Transverse colon (tissue), 4 donors: ENCODE measurements around the gene COL4A1. TPM values are rescaled to one million over a fixed set of nuclear protein-coding genes. Genes with fewer than 3 reads are reported as not detected.
A peak's percentile ranks its signal among the peaks of the same experiment; 100 is the strongest.

Source experiments
- DNase-seq: peaks from one replicate; pipeline ENCODE4 v3.0.0-alpha.2; 2019
- H3K27ac ChIP-seq, 4 donors: fragments of 200-600 bp; sonication (generic); 2 replicates each; pipeline ENCODE4 v1.5.1; 2016 to 2018; ENCODE audit warnings: inconsistent platforms in 4 of 4
- H3K27me3 ChIP-seq: fragments of 200-600 bp; sonication (generic); 2 replicates; pipeline ENCODE4 v1.5.1; 2017; ENCODE audit warnings: inconsistent platforms
- H3K36me3 ChIP-seq, 4 donors: fragments of 200-600 bp; sonication (generic); 2 replicates each; pipeline ENCODE4 v1.5.1; 2017 to 2019; ENCODE audit warnings: inconsistent platforms in 4 of 4
- H3K4me1 ChIP-seq, 4 donors: fragments of 200-600 bp; sonication (generic); 2 replicates each; pipeline ENCODE4 v1.5.1; 2017 to 2020; ENCODE audit warnings: inconsistent platforms in 4 of 4
- H3K4me3 ChIP-seq, 4 donors: fragments of 200-600 bp; sonication (generic); 1 replicate in 1 of 4; 2 replicates in 3 of 4; pipeline versions ENCODE4 v1.5.1 to v1.6.1; 2017 to 2019; ENCODE audit warnings: inconsistent platforms in 4 of 4
- H3K9me3 ChIP-seq, 2 donors: fragments of 200-600 bp; sonication (generic); 2 replicates each; pipeline ENCODE4 v1.5.1; 2017 to 2019; ENCODE audit warnings: inconsistent platforms in 2 of 2
- EP300 ChIP-seq: sonication (generic); formaldehyde crosslinking; IDR thresholded peaks from one replicate; pipeline ENCODE4 v1.6.1; 2017; ENCODE audit warnings: antibody characterized with exemption, low read depth
- POLR2A ChIP-seq: fragments of 450-650 bp; IDR thresholded peaks from one replicate; pipeline ENCODE4 v1.6.1; 2016; ENCODE audit warnings: antibody characterized with exemption, mild to moderate bottlenecking, moderate library complexity
- POLR2AphosphoS5 ChIP-seq, 3 donors: sonication (generic); formaldehyde crosslinking; IDR thresholded peaks; one replicate each; pipeline ENCODE4 v1.6.1; 2016; ENCODE audit warnings: antibody characterized with exemption in 3 of 3
- WGBS, 2 donors: methylation state at CpG; one replicate each; pipeline ENCODE4 v1.1.5; 2018; ENCODE audit warnings: low coverage in 1 of 2; 5-methylcytosine and 5-hydroxymethylcytosine counted together
- in situ Hi-C, 4 donors: fragments of 200-750 bp; cut with MboI; loops; one replicate each; pipeline versions ENCODE4 v1.15.0 to v1.15.1; 2017; ENCODE audit warnings: low sequenced_read_pairs in 3 of 4, low pct_ligation_motif_present in 1 of 4, low pct_unique_long_range_greater_than_20kb in 1 of 4
- intact Hi-C: fragments of 100-400 bp; cut with DNase I; formaldehyde crosslinking; loops from one replicate; pipeline ENCODE4 v1.15.1; 2023; ENCODE audit warnings: low total_unique reads
- total RNA-seq, 4 donors: library from RNA; depleted of rRNA; stranded (reverse); fragments of >200 nt; gene quantifications; one replicate each; pipeline ENCODE4 v1.1.0, GENCODE V29; 2016
- TF ChIP-seq, protein P1 (sequence below), 5 experiments: fragments of 200-600 bp in 3 of 5; fragments of 450-650 bp in 2 of 5; sonication (generic) in 3 of 5; IDR thresholded peaks; 1 replicate in 2 of 5; 2 replicates in 3 of 5; pipeline ENCODE4 v1.5.1; 2016 to 2017; ENCODE audit warnings: antibody characterized with exemption in 5 of 5, inconsistent platforms in 3 of 5, mild to moderate bottlenecking in 2 of 5, moderate library complexity in 1 of 5

Gene COL4A1
- total RNA-seq, 4 donors from 2014 or later, result 46.4 to 180 (median 99.2) TPM

DNA sequence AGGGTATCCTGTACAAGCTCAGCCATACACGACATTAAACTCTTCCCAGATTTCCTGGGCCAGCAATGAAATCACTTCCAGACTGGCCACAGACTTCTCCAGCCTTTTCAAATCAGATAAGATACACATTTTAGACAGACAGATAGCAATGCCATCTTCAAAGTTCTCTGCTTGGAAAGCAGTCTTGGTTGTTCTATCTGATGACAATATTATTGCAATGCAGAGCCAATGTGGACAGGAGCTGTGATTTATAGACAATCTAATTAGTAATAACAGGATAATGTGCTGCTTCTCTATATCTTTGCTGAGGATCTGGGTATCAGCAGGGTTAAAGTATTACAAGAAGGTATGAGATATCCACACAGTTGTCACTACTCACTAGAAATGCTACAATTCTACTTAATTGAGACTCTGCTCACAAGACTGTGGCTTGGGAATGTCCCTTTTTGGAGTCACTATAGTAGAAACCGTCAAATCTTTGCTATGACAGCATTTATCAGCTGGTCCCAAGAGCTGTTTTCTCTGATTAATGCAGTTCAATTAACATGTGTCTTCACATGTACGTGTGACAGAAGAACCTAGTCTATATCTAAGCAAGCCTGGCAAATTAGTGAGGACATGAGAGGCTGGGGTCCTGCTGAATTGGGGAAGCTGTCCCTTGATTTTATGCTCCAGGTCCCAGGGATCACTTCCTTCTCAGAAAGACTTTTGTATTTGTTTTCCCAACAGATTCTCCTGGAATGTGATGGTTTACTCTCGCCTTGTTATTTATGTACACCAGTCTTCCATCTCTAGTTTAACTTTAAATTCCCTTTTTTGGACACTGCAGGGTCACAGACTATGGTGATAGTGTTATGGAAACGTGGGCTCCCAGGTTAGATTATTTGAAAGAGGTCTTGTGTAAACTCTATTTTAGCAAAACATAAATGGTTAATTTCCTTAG, 68.8 kb downstream of the COL4A1 start:
- intact Hi-C loops, result no loop called here
- Histone ChIP-seq H3K27me3 (no peaks in the 10 kb centered on the region), H3K4me1 (peaks cover 8 to 39% (median 18%) of the 10 kb centered on the region in 4 donors), H3K4me3 (no peak overlapping the region), H3K36me3 (no peaks in the 10 kb centered on the region), H3K9me3 (no peaks in the 10 kb centered on the region), H3K27ac (peak overlapping the region; percentile 70 to 87 (median 84))
- DNase-seq, result no peak
- in situ Hi-C loops, result loop anchor here in 2 of 4 donors (10.0 to 25.0 kb wide), 2 partner anchors 167 to 174 kb away; no protein-coding TSS in a partner anchor
- no peak for TF ChIP-seq POLR2A
- no peak for TF ChIP-seq EP300
- no peak for TF ChIP-seq POLR2AphosphoS5 (IDR thresholded peaks at IDR 0.05)
- TF ChIP-seq, protein P1, sequence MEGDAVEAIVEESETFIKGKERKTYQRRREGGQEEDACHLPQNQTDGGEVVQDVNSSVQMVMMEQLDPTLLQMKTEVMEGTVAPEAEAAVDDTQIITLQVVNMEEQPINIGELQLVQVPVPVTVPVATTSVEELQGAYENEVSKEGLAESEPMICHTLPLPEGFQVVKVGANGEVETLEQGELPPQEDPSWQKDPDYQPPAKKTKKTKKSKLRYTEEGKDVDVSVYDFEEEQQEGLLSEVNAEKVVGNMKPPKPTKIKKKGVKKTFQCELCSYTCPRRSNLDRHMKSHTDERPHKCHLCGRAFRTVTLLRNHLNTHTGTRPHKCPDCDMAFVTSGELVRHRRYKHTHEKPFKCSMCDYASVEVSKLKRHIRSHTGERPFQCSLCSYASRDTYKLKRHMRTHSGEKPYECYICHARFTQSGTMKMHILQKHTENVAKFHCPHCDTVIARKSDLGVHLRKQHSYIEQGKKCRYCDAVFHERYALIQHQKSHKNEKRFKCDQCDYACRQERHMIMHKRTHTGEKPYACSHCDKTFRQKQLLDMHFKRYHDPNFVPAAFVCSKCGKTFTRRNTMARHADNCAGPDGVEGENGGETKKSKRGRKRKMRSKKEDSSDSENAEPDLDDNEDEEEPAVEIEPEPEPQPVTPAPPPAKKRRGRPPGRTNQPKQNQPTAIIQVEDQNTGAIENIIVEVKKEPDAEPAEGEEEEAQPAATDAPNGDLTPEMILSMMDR (IDR thresholded peaks at IDR 0.05), result no peak
- 38 to 57% methylated on average over 3 to 5 of the region's 5 CpGs for WGBS, 2 donors

DNA sequence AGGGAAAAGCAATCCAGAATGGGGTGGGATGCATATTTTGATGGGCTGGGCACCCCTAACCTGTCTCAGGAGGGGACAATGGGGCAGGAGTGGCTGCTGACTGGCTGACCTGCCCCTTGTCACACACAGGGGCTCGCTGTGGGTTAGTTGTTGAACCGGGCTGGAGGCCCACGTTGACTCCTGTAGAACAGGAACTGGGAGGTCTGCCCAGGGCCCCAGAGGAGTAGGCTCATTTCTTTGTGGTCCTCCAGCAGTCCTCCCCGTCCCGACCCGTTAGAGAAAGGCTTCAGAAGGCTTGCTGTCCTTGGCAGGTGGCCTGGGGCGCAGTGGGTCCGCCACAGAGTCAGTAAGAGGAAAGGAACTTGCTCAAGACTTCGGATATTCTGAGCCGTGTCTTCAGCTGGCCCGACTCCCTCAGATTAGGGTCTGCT, 70.1 kb downstream of the COL4A1 start:
- H3K4me3 ChIP-seq, result no peak overlapping the region
- in situ Hi-C loops (loop anchor here in 2 of 4 donors (10.0 to 25.0 kb wide), 2 partner anchors 168 to 175 kb away; no protein-coding TSS in a partner anchor), intact Hi-C loops (no loop called here)
- peaks cover 8 to 42% (median 18%) of the 10 kb centered on the region in 4 donors for H3K4me1 ChIP-seq
- no peaks in the 10 kb centered on the region for H3K36me3 ChIP-seq
- H3K27me3 ChIP-seq, result no peaks in the 10 kb centered on the region
- no peak for DNase-seq
- peak in 1 of 3 donors; percentile 10 for TF ChIP-seq POLR2AphosphoS5 (IDR thresholded peaks at IDR 0.05)
- TF ChIP-seq EP300, result no peak
- no peak for TF ChIP-seq POLR2A
- 73% methylated on average over 11 of the region's 11 CpGs; no CpG with 5 or more reads in 1 of the 2 donors for WGBS, 2 donors
- H3K9me3 ChIP-seq, result no peaks in the 10 kb centered on the region
- peak overlapping the region; percentile 70 to 87 (median 84) for H3K27ac ChIP-seq

DNA sequence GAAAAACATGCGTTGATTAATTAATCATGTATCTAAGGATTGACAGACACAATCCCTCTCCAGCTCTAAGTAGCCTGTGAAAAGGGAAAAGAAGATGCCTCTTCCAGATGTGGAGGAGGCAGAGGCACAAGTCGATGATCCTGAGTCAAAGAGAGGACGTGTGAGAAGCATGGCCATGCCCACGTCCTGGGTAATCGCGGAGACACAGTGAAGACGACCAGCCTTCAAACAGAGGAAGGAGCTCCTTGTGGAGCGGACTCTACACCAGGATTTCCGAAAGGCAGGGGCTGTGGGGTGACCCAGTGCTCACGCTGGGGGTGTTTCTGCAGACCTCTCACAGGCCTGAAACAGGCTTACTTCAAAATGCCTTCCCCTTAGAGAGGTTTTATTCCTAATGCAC, 70.5 kb downstream of the COL4A1 start:
- intact Hi-C loops, result no loop called here
- no peak overlapping the region for H3K4me3 ChIP-seq
- TF ChIP-seq EP300, result no peak
- TF ChIP-seq, protein P1 (IDR thresholded peaks at IDR 0.05), result no peak
- no peak for TF ChIP-seq POLR2AphosphoS5 (IDR thresholded peaks at IDR 0.05)
- no peak for TF ChIP-seq POLR2A
- DNase-seq, result no peak
- H3K36me3 ChIP-seq, result no peaks in the 10 kb centered on the region
- 81 to 91% methylated on average over 6 to 10 of the region's 10 CpGs for WGBS, 2 donors
- in situ Hi-C loops, result loop anchor here in 2 of 4 donors (10.0 to 25.0 kb wide), 2 partner anchors 168 to 176 kb away; no protein-coding TSS in a partner anchor
- H3K27me3 ChIP-seq, result no peaks in the 10 kb centered on the region
- peak overlapping the region; percentile 70 to 87 (median 84) for H3K27ac ChIP-seq
- peaks cover 8 to 42% (median 18%) of the 10 kb centered on the region in 4 donors for H3K4me1 ChIP-seq
- no peaks in the 10 kb centered on the region for H3K9me3 ChIP-seq

DNA sequence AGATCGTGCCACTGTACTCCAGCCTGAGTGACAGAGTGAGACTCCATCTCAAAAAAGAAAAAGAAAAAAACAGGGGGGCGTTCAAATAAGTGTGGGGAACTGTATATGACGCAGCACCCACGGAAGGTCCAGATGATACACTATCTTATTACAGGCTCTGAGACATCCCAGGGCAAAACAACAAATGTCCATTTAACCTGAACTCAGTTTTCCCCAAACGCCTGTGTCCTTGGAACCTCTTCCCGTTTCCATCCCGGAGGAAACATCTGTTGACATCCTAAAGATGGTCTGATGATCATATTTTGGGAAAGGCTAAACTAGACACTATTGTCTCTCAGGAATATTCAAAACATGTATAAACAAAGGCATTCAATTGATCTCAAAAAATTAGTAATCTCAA, 72.4 kb downstream of the COL4A1 start:
- peak overlapping the region; percentile 58 to 75 (median 68) for H3K27ac ChIP-seq

More for the DNA sequence above, 72.4 kb downstream of the COL4A1 start:
- Histone ChIP-seq H3K9me3 (no peaks in the 10 kb centered on the region), H3K36me3 (no peaks in the 10 kb centered on the region), H3K4me3 (no peak overlapping the region), H3K4me1 (peaks cover 8 to 42% (median 23%) of the 10 kb centered on the region in 4 donors), H3K27me3 (no peaks in the 10 kb centered on the region)
- WGBS, 2 donors, result 83 to 85% methylated on average over 7 of the region's 7 CpGs
- TF ChIP-seq, protein P1 (IDR thresholded peaks at IDR 0.05), result no peak
- TF ChIP-seq POLR2A, result no peak
- no peak for TF ChIP-seq EP300
- TF ChIP-seq POLR2AphosphoS5 (IDR thresholded peaks at IDR 0.05), result no peak
- intact Hi-C loops (no loop called here), in situ Hi-C loops (loop anchor here in 2 of 4 donors (10.0 to 25.0 kb wide), 2 partner anchors 170 to 178 kb away; no protein-coding TSS in a partner anchor)
- DNase-seq, result no peak
